RCC 7860 (cell line): Measurements from ENCODE around the gene CLDN20.
A peak's percentile ranks its signal among the peaks of the same experiment; 100 is the strongest.

Source experiments
- DNase-seq: peaks from one replicate; pipeline ENCODE4 v3.0.0-alpha.2; 2015; ENCODE audit warnings: low spot score
- FAIRE-seq: peaks from 2 replicates; lab custom pipeline; 2012; peaks lifted over from hg19 to GRCh38; lab: Jason Lieb, UNC

The CLDN20 gene

GRCh38 chr6:155244434-155244833 is 19.4 kb upstream of the CLDN20 start:
- DNase-seq (no peak), FAIRE-seq (no peak)

- DNase-seq (no peak), FAIRE-seq (no peak)
These were observed 18.6 kb upstream of the CLDN20 start for GRCh38 chr6:155245193-155245592.

GRCh38 chr6:155245831-155246230 is 18.0 kb upstream of the CLDN20 start:
- DNase-seq = no peak
- no peak for FAIRE-seq

DNA sequence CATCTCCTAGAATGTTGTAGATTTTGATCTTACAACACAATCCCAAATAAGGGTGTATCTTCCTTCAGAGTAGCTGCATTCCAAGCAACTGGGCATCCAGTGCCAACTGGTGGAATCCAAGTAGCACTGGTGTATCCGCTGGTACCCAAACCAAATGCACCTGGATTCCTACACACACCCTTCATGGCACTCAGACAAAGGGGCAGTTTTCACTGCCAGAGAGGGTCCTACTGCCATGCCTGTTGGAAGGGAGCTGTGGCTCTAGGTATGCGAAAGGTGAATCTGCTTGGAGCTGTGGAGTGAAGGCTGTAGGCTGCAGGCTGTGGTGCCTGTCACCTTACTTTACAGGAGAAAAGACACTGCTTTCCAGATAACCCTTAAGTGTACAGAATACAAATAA is 17.0 kb upstream of the CLDN20 start:
- FAIRE-seq = no peak
- DNase-seq = no peak

GRCh38 chr6:155247618-155248007 is 16.2 kb upstream of the CLDN20 start:
- FAIRE-seq (no peak), DNase-seq (peak; percentile 37)

DNA sequence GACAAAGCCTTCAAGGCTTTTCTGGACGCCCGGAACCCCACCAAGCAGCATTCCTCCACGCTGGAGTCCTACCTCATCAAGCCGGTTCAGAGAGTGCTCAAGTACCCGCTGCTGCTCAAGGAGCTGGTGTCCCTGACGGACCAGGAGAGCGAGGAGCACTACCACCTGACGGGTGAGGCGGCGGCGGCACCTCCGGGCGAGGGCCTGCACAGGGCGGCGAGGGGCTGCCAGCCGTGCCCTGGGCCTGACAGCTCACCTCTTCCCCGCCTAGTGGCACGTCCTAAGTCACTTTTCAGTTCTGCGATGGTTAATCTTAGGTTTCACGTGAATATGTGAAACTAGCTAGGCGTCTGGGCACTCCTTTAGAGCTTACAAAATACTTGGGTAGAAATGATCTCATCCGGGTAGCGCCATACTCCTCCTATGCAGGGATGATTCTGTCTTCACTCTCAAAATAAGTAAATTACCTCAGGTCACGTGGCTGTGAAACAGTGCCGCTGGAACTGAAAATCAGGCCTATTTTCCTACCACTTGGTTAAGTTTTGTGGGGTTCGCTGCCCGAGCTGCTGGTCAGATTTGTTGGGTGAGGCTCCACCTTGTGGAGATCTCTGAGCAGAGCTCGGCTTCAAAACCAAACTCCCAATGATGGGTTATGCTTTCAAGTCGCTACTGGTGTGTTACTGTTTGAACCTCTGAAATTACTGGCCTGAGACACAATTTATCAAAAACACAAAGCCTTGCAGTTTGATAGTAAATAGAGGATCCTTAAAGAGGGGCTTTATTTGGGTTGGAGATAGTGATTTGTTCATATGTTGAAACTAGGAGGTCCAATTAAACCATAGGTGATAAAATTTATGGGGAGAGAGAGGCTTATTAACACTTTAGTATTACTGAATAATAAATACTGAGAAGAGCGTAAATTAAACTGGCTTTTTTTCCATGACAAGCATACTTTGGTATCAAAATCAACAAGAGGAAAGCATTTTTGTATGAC is 15.5 kb upstream of the CLDN20 start:
- DNase-seq (no peak), FAIRE-seq (no peak)

DNA sequence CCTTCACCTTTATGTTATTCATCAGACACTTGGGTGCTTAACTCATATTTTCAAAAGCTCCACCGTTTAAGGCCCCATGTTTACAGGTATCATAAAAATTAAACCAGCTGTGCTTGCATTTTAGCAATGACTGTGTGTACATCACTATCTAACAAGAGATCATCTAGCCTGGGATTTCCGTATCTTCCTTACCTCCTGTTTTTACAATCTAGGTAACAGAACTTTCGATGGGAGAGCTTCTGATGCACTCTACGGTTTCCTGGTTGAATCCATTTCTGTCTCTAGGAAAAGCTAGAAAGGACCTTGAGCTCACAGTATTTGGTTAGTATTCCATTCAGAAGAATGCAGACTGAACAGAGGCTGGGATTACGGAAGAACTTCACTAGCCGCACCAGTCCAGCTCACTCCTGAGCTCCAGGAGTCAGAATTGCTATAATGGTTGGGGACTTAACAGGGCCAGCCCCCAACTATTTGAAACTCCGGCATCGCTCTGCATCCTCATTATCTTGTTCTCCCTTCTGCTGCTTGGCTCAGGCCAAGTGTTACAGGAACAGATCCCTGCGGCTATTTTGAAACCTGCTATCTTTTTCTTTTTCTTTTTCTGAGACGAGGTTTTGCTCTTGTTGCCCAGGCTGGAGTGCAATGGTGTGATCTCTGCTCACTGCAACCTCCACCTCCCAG is 13.0 kb upstream of the CLDN20 start:
- DNase-seq (no peak), FAIRE-seq (no peak)

DNA sequence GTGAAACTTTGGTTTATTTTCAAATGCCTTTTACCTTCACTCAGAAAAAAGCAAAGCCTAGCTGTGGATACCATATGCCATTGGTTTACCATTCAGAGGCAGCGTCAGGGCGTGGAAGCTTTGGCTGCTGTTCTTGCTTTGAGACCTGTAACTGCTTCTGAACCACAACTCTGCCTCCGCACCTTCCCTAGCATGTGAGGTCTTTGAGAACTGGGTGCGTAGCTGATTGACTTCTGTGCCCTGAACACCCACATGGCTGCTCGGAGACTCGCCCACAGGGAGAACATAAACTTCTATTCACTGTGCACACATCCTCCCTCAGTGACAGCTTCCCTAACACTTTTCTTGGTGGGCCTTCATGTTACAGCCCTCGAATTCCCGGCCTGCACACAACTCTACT is 11.2 kb upstream of the CLDN20 start:
- FAIRE-seq = no peak
- no peak for DNase-seq

- no peak for FAIRE-seq
- DNase-seq = no peak
These were observed 10.5 kb upstream of the CLDN20 start for GRCh38 chr6:155253337-155253736.

- FAIRE-seq = no peak
These were observed 9.7 kb upstream of the CLDN20 start for GRCh38 chr6:155254139-155254538.

DNA sequence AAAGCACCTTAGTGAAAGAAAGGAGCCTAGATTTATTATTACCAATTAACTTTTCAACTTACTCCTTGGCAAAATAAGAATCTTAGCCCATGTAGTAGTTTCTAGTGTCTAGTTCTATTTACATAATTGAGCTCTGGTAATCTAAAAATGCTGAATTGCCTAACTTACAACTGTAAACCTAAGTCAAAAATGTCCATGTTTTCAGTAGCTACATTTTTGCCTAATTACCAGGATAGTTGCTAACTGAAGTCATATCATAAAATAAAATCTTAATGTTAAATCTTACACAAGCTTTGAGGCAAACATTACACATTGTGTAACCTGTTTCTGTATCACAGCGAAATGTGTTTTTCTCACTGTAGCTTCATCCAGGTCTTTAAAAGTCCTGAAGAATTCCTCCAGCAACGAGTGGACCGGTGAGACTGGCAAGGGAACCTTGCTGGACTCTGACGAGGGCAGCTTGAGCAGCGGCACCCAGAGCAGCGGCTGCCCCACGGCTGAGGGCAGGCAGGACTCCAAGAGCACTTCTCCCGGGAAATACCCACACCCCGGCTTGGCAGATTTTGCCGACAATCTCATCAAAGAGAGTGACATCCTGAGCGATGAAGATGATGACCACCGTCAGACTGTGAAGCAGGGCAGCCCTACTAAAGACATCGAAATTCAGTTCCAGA is 7.6 kb upstream of the CLDN20 start:
- no peak for FAIRE-seq

More at GRCh38 chr6:155254139-155254538, 9.7 kb upstream of the CLDN20 start:
- DNase-seq = no peak

GRCh38 chr6:155257796-155258195 is 6.0 kb upstream of the CLDN20 start:
- DNase-seq = no peak
- no peak for FAIRE-seq

More for the DNA sequence above, 7.6 kb upstream of the CLDN20 start:
- DNase-seq = no peak

DNA sequence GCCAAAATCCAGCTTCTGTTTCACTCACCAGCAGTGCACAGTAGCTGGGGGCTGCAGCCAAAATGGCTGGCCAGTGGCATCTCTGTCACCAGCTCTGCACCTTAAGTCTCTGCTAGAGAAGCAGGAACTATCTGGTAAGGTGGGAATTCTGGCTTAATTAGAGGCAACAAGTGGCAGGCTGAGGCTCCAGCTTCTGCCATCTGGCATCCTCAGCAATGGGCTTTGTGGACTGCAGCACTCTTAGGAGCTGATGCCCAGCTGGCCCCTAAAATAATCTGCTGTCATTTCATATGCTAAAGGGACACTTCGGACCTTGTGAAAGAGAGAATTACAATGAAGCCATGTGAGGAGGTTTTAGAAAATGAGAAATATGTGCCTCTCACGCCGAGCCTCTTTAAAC is 4.6 kb upstream of the CLDN20 start:
- no peak for DNase-seq
- no peak for FAIRE-seq

GRCh38 chr6:155259897-155260296 is 3.9 kb upstream of the CLDN20 start:
- DNase-seq (no peak), FAIRE-seq (no peak)

- DNase-seq (no peak), FAIRE-seq (no peak)
These were observed 3.1 kb upstream of the CLDN20 start for GRCh38 chr6:155260686-155261085.

DNA sequence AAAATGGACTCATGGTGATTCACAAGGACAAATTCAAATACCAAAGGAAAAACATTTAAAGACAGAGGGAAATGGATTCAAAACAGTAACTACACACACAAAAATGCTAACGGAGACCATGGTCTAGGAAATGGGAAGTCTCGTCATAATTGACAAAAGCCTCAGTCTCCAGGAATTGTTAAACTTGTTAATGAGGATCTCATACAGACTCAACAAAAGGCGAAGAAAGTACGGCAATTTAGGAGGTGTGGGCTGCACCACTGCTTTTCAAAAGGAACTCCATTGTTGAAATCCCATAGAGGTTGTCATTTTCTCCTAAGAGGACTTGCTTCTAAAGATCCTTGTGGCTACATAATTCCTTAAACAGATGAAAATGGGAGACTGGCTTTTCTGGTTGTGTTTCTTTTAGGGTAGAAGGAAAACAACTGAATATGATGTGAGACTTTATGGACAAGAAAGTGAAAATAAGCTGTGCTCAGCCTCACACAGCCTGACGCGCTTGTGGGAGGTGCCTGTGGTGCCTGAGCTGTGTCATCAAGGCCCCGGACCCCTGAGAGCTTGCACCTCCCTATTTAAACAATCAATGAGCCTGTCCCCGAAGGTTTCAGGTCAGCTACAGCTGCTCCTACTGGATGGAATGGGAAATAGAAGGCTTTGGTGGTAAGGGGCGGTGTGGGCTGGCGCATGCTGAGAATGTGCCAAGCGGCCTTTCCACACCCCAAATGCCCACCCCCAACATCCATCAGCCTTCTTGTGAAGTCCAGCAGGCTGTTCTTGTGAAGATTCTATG is 2.5 kb upstream of the CLDN20 start:
- FAIRE-seq = no peak
- no peak for DNase-seq

GRCh38 chr6:155262655-155263054 is 1.2 kb upstream of the CLDN20 start:
- DNase-seq = no peak
- no peak for FAIRE-seq

DNA sequence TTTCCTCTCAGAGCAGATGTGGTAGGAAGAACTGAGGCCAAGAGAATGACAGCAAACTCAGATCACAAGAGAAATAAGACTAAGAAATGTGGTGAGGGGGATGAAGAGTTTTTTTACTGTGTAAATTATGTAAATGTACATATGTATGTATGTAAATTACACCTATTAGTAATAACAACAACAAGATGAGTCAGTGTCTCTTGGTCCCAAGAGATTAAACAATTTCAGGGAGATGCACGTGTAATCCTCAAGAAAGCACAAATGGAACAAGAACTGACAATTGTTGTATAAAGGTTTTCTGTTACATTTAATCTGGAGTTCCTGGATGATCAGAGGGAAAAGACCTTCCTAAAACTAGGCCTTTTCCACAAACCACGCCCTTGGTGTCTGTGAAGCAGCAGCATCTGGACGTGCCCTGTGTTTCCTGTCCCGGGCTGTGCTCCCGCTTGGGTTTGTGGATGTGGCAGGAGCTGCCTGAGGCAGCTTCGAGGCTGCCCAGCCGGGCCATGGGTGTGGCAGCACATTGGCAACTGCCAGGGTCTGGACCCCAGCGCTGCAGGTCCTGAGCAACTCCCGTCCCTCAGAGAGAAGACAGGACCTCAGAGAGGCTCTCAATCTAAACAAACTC is 994 bp downstream of the CLDN20 start:
- DNase-seq (no peak), FAIRE-seq (no peak)

DNA sequence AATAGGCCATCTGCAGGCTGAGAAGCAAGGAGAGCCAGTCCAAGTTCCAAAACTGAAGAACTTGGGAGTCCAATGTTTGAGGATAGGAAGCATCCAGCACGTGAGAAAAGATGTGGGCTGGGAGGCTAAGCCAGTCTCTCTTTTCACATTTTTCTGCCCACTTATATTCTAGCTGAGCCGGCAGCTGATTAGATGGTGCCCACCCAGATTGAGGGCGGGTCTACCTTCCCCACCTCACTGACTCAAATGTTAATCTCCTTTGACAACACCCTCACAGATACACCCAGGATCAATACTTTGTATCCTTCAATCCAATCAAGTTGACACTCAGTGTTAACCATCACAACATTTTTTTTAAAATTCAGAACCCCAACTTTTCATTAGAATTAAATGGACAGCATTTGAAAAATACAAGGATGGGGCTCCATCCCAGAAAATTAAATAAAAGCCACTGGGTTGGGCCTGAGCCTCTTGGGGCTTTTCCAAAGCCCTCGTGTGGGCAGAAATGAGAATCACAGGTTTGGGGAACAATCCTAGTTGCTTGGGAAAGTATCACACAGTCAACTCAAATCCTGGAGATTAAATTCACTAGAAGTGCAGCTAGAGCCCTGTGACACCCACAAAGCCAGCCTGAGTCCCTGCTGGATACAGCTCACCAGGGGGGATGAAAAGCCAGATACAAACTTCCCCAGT is 2.2 kb downstream of the CLDN20 start:
- FAIRE-seq (no peak), DNase-seq (no peak)

- DNase-seq = no peak
- FAIRE-seq = no peak
These were observed 3.6 kb downstream of the CLDN20 start for GRCh38 chr6:155267411-155267810.
